Vagina (tissue), 2 donors: Measurements from ENCODE around the gene GOLPH3L. TPM values are rescaled to one million over a fixed set of nuclear protein-coding genes. Genes with fewer than 3 reads are reported as not detected.

ENCODE experiments used
- DNase-seq, 2 donors: peaks; one replicate each; pipeline ENCODE4 v3.0.0-alpha.2; 2017; ENCODE audit errors: extremely low spot score in 2 of 2
- H3K27ac ChIP-seq: fragments of 200-600 bp; sonication (generic); one replicate; pipeline ENCODE4 v1.5.1; 2019
- H3K27me3 ChIP-seq: fragments of 200-600 bp; sonication (generic); one replicate; pipeline ENCODE4 v1.5.1; 2019
- H3K36me3 ChIP-seq, 2 donors: fragments of 200-600 bp; sonication (generic); one replicate each; pipeline ENCODE4 v1.5.1; 2017 to 2019
- H3K4me1 ChIP-seq: fragments of 200-600 bp; sonication (generic); one replicate; pipeline ENCODE4 v1.5.1; 2019
- H3K4me3 ChIP-seq, 2 donors: fragments of 200-600 bp; sonication (generic); 1 replicate in 1 of 2; 2 replicates in 1 of 2; pipeline ENCODE4 v1.5.1; 2016 to 2019
- H3K9me3 ChIP-seq: fragments of 200-600 bp; sonication (generic); one replicate; pipeline ENCODE4 v1.5.1; 2019
- POLR2A ChIP-seq, 2 donors: fragments of 450-650 bp; IDR thresholded peaks; one replicate each; pipeline ENCODE4 v1.6.1; 2017; ENCODE audit warnings: antibody characterized with exemption in 2 of 2, mild to moderate bottlenecking in 2 of 2, moderate library complexity in 2 of 2
- POLR2AphosphoS5 ChIP-seq, 2 donors: sonication (generic); formaldehyde crosslinking; IDR thresholded peaks; one replicate each; pipeline ENCODE4 v1.9.0; 2017; ENCODE audit warnings: antibody characterized with exemption in 2 of 2, mild to moderate bottlenecking in 2 of 2, low read depth in 1 of 2; ENCODE audit not compliant: insufficient read depth in 1 of 2
- intact Hi-C: fragments of 100-400 bp; cut with DNase I; formaldehyde crosslinking; loops from one replicate; pipeline ENCODE4 v1.15.1; 2023
- total RNA-seq: library from RNA; depleted of rRNA; stranded (reverse); fragments of >200 nt; gene quantifications from one replicate; pipeline ENCODE4 v1.2.3, GENCODE V29; 2016
- TF ChIP-seq, protein P1 (sequence below), 3 experiments: fragments of 450-650 bp in 2 of 3; fragments of 200-600 bp in 1 of 3; sonication (generic) in 1 of 3; IDR thresholded peaks; one replicate each; pipeline ENCODE4 v1.5.1; 2017 to 2019; ENCODE audit warnings: antibody characterized with exemption in 3 of 3, mild to moderate bottlenecking in 2 of 3, moderate library complexity in 2 of 3

The GOLPH3L gene
- total RNA-seq, 1 donor from 2014 or later: 21.9 TPM

DNA sequence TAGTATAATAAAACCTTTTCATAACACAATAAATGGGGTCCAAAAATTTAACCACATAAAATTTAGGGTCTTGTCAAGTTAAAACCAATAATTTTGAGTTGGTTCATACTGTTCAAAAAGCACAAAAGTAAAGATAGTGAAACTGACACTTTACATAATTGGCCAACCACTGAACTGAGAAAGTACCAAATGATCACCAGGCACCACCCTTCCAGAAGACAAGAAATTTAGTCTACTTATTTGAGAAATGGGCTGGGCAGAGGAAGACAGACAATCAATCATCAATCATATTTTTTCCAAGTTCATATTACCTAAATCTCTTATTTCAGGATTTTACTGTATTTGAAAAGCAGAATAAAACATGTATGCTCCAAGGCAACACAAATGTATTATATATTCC lies 6.5 kb upstream of the GOLPH3L start:
- TF ChIP-seq POLR2AphosphoS5 (IDR thresholded peaks at IDR 0.05; ENCODE audit: insufficient read depth in 1 of 2, low read depth in 1 of 2): no peak
- TF ChIP-seq POLR2A (IDR thresholded peaks at IDR 0.05): no peak
- TF ChIP-seq, protein P1, sequence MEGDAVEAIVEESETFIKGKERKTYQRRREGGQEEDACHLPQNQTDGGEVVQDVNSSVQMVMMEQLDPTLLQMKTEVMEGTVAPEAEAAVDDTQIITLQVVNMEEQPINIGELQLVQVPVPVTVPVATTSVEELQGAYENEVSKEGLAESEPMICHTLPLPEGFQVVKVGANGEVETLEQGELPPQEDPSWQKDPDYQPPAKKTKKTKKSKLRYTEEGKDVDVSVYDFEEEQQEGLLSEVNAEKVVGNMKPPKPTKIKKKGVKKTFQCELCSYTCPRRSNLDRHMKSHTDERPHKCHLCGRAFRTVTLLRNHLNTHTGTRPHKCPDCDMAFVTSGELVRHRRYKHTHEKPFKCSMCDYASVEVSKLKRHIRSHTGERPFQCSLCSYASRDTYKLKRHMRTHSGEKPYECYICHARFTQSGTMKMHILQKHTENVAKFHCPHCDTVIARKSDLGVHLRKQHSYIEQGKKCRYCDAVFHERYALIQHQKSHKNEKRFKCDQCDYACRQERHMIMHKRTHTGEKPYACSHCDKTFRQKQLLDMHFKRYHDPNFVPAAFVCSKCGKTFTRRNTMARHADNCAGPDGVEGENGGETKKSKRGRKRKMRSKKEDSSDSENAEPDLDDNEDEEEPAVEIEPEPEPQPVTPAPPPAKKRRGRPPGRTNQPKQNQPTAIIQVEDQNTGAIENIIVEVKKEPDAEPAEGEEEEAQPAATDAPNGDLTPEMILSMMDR (IDR thresholded peaks at IDR 0.05): no peak
- intact Hi-C loops: no loop called here
- no peaks in the 10 kb centered on the region for H3K9me3 ChIP-seq
- H3K4me3 ChIP-seq: no peak overlapping the region
- no peaks in the 10 kb centered on the region for H3K36me3 ChIP-seq
- no peaks in the 10 kb centered on the region for H3K27me3 ChIP-seq
- no peak overlapping the region for H3K27ac ChIP-seq
- DNase-seq: no peak
- H3K4me1 ChIP-seq: no peaks in the 10 kb centered on the region

DNA sequence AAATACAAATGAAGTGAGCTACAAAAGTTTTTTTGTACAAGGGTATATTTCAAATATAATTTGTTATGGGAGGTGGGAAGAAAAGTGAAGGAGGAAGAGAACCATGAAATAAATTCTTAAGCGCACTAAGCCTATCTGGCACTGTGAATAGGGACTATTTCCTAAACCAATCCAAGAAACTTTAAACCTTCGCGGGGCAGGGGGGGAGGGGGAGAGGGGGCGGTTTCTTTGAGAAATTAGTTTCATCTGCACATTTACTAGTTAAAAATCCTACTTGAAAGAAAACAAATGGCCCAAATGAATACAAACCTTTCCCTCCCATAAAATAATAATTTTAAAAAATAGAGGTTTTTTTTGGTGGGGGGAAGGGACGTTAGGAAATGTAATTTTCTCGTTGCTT lies 364 bp downstream of the GOLPH3L start:
- peaks cover 31% of the 10 kb centered on the region for H3K4me1 ChIP-seq
- peak overlapping the region; percentile 72 for H3K27ac ChIP-seq
- no peaks in the 10 kb centered on the region for H3K9me3 ChIP-seq
- intact Hi-C loops: no loop called here
- no peak for TF ChIP-seq POLR2AphosphoS5 (IDR thresholded peaks at IDR 0.05; ENCODE audit: insufficient read depth in 1 of 2, low read depth in 1 of 2)
- TF ChIP-seq POLR2A (IDR thresholded peaks at IDR 0.05): no peak
- TF ChIP-seq, protein P1 (IDR thresholded peaks at IDR 0.05): no peak
- no peaks in the 10 kb centered on the region for H3K27me3 ChIP-seq
- H3K4me3 ChIP-seq: peak overlapping the region; percentile 69 to 70
- peaks cover 0 to 18% of the 10 kb centered on the region in 2 donors for H3K36me3 ChIP-seq
- DNase-seq: no peak

DNA sequence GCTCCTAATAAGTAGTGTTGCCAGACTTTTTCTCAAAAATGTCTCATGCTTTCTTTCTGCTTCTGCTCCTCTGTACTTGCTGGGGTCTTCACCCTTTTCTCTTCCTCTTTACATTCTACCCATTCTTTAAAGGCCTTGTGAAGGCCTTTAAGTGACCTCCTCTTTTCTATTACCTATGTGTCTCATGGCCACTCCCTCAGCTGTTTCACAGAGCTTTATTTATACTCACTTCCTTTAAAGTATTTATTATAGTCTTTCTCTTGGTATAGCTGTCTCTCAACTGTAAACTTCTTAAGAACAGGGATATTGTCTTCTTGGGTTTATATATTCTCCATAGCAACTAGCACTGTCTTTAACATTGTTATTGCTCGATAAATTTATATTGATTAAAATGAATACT lies 792 bp downstream of the GOLPH3L start:
- Histone ChIP-seq H3K27ac (peak overlapping the region; percentile 72), H3K4me1 (peaks cover 31% of the 10 kb centered on the region), H3K4me3 (peak overlapping the region; percentile 69 to 70), H3K9me3 (no peaks in the 10 kb centered on the region), H3K27me3 (no peaks in the 10 kb centered on the region), H3K36me3 (peaks cover 0 to 18% of the 10 kb centered on the region in 2 donors)
- TF ChIP-seq, protein P1 (IDR thresholded peaks at IDR 0.05): no peak
- TF ChIP-seq POLR2A (IDR thresholded peaks at IDR 0.05): no peak
- no peak for TF ChIP-seq POLR2AphosphoS5 (IDR thresholded peaks at IDR 0.05; ENCODE audit: insufficient read depth in 1 of 2, low read depth in 1 of 2)
- intact Hi-C loops: no loop called here
- DNase-seq: no peak

DNA sequence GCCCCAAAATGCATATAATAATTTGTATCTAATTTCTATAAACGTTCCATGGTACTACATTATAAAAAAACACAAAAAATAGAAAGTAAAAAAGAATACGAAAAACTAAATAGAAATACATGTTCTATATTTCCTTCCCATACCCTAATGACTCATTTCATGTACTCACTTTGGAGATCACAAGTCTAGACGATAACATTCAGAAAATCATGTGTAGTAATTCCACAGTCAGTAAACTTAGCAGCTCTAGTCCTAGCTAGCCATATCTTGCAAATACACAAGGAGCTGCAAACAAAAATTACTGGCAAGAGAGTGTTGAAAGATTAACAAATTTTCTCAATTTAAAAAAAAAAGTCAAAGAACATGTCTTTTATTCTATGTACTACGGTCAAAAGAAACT lies 1.4 kb downstream of the GOLPH3L start:
- Histone ChIP-seq H3K36me3 (peaks cover 0 to 18% of the 10 kb centered on the region in 2 donors), H3K27ac (no peak overlapping the region), H3K9me3 (no peaks in the 10 kb centered on the region), H3K4me3 (no peak overlapping the region), H3K4me1 (peaks cover 31% of the 10 kb centered on the region), H3K27me3 (no peaks in the 10 kb centered on the region)
- TF ChIP-seq POLR2A (IDR thresholded peaks at IDR 0.05) (no peak), POLR2AphosphoS5 (IDR thresholded peaks at IDR 0.05; ENCODE audit: insufficient read depth in 1 of 2, low read depth in 1 of 2) (no peak)
- TF ChIP-seq, protein P1 (IDR thresholded peaks at IDR 0.05): no peak
- DNase-seq: no peak
- intact Hi-C loops: no loop called here

DNA sequence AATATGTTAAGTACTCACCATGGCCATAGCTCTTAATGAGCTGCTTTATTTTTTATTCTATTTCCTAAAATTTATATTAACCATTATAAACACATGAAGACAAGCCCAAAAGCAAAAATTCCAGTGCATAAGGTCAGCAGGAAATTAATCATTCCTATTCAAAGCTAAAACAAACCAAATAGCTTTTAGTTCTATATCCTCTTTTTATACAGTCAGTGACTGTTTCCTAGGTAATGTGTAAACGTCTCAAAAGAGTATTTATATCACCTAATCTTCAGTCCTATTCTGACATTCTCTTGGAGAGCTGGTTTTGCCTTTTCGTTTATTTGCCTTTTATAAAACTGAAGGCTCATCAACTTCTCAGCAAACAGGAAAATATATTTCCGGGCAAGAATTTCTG lies 4.2 kb downstream of the GOLPH3L start:
- peaks cover 28% of the 10 kb centered on the region for H3K4me1 ChIP-seq

More for the DNA sequence above, 4.2 kb downstream of the GOLPH3L start:
- H3K36me3 ChIP-seq: peaks cover 0 to 24% of the 10 kb centered on the region in 2 donors
- H3K9me3 ChIP-seq: no peaks in the 10 kb centered on the region
- no peaks in the 10 kb centered on the region for H3K27me3 ChIP-seq
- TF ChIP-seq, protein P1 (IDR thresholded peaks at IDR 0.05): no peak
- no peak for TF ChIP-seq POLR2A (IDR thresholded peaks at IDR 0.05)
- no peak for TF ChIP-seq POLR2AphosphoS5 (IDR thresholded peaks at IDR 0.05; ENCODE audit: insufficient read depth in 1 of 2, low read depth in 1 of 2)
- DNase-seq: no peak
- no peak overlapping the region for H3K27ac ChIP-seq
- intact Hi-C loops: no loop called here
- no peak overlapping the region for H3K4me3 ChIP-seq
